Measurements from ENCODE around the gene MYBBP1A.

DNA sequence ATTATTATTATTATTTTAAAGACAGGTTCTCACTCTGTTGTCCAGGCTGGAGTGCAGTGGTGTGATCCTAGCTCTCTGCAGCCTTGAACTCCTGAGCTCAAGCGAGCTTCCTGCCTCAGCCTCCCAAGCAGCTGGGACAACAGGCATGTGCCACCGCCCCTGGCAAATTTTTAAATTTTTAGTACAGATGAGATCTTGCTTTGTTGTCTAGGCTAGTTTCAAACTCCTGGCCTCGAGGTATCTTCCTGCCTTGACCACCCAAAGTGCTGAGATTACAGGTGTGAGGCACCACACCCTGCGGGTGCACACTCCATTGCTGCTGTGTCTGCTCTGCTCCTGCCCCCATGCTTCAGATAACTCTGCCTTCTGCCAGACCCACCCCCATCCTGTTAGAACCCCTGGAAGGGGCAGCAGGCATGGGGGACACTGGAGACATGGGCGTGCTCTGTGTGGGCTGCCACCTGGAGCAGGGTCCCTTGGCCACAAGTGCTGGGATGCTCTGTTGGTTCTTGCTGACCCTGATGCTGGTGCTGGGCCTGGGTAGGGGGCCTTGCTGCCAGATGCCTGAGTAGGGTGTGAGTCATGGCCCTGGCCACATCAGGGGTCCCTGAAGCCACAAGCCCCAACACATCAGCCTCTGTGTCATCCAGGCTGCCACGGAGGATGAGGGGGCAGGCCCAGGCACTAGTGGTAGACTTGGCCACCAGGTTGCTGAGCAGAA is 2.6 kb upstream of the MYBBP1A start:
- no peak for TF ChIP-seq SIN3A (IDR thresholded peaks at IDR 0.05; ENCODE audit: low read depth)
- TF ChIP-seq, protein P1, sequence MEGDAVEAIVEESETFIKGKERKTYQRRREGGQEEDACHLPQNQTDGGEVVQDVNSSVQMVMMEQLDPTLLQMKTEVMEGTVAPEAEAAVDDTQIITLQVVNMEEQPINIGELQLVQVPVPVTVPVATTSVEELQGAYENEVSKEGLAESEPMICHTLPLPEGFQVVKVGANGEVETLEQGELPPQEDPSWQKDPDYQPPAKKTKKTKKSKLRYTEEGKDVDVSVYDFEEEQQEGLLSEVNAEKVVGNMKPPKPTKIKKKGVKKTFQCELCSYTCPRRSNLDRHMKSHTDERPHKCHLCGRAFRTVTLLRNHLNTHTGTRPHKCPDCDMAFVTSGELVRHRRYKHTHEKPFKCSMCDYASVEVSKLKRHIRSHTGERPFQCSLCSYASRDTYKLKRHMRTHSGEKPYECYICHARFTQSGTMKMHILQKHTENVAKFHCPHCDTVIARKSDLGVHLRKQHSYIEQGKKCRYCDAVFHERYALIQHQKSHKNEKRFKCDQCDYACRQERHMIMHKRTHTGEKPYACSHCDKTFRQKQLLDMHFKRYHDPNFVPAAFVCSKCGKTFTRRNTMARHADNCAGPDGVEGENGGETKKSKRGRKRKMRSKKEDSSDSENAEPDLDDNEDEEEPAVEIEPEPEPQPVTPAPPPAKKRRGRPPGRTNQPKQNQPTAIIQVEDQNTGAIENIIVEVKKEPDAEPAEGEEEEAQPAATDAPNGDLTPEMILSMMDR (IDR thresholded peaks at IDR 0.05 in 2 of 3, conservative IDR thresholded peaks at IDR 0.05 in 1 of 3; ENCODE audit: borderline replicate concordance in 1 of 3, insufficient read depth in 1 of 3, low read depth in 2 of 3, low read length in 2 of 3) = no peak
- no peak for TF ChIP-seq EGR1 (IDR thresholded peaks at IDR 0.05; ENCODE audit: low read depth)
- no peak for TF ChIP-seq CEBPB (IDR thresholded peaks at IDR 0.05; ENCODE audit: low read depth)
- no peak for TF ChIP-seq POLR2A (IDR thresholded peaks at IDR 0.05; ENCODE audit: borderline replicate concordance, extremely low read depth, insufficient read depth, insufficient read length)
- no peak for TF ChIP-seq FOSL1 (IDR thresholded peaks at IDR 0.05; ENCODE audit: low read depth)
- TF ChIP-seq SRF (IDR thresholded peaks at IDR 0.05; ENCODE audit: low read depth) = no peak
- TF ChIP-seq, protein P2, sequence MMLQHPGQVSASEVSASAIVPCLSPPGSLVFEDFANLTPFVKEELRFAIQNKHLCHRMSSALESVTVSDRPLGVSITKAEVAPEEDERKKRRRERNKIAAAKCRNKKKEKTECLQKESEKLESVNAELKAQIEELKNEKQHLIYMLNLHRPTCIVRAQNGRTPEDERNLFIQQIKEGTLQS (IDR thresholded peaks at IDR 0.05) = no peak
- no peak for TF ChIP-seq POLR2AphosphoS5 (IDR thresholded peaks at IDR 0.05; ENCODE audit: low read depth, low read length)
- TF ChIP-seq YY1 (IDR thresholded peaks at IDR 0.05; ENCODE audit: extremely low read depth, insufficient replicate concordance, low read depth, low read length) = no peak
- TF ChIP-seq, protein P3, sequence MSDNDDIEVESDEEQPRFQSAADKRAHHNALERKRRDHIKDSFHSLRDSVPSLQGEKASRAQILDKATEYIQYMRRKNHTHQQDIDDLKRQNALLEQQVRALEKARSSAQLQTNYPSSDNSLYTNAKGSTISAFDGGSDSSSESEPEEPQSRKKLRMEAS (IDR thresholded peaks at IDR 0.05) = no peak
